Activated CD8-positive, alpha-beta memory T cell treated with anti-CD3 and anti-CD28 coated beads for 24 hours (primary cell): ENCODE results near the gene ATP6V0C.
"Not testable (repeated sequence)": the region's sequence is repeated elsewhere in the genome, so short reads cannot be mapped to it uniquely, and the experiment has no call there.

Experiments
- DNase-seq: peaks from one replicate; pipeline ENCODE4 v3.0.0-alpha.2; 2020

The ATP6V0C gene

DNA sequence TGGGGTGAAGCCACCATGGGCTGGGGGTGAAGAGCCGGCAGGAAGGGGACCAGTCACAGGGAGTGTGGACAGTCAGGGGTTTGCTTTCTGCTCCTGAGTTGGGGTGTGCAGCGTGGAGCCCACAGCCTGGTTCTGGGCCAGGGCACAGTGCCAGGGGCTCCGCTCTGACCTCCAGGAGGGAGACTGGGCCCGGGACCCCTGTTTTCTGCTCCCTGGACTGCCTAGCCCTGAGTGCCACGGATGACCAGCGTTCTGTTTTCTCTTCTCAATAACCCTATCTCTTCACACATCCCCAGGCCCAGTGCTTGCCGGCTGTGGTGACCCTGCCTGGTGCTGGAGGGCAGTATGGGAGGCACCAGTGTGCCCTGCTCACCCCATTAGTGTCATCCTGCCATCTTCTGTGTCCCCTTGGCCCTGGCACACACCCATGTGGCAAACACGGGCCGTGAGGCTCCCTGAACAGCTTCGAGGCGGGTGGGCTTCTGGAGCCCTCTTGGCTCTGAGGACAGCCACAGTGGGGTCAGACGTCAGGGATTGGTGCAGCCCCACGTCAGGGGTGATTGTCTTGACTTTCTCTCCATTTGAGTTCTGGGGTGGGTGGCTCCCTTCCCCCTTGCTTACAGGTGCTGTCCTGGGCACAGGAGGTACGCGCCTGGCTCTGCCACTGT, 16.3 kb downstream of the ATP6V0C start:
- DNase-seq, result no peak

DNA sequence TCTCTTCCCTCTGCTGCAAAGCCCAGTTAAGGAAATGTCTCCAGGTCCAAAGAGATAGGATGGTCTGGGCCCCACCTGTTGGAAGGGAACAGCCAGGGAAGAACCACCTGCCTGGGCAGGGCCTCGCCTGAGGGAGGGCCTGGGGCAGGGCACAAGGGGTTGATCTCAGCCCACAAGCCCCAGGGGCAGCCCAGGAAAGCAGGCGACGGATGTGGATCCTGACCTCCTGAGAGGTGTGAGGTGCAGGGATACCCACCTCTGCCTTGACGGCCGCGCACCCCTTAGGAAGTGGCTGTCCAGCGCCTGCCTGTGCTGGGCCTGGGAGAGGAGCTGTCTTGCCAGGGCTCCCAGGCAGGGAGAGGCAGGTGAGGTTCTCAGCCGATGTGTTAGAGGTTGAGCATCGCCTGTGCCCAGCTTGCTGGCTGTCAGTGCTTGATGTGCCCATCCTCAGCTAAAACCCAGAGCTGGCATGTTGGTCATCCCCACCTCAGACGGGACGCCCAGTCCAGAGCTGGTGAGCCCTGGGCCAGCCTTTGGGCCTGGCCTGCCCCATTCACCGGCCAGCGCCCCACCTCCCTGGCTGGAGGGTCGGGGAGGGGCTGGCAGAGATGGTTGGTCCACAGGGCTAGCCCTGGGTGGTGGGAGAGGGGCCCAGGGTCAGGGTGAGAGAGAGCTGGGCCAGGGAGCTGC, 17.0 kb downstream of the ATP6V0C start:
- DNase-seq, result no peak

DNA sequence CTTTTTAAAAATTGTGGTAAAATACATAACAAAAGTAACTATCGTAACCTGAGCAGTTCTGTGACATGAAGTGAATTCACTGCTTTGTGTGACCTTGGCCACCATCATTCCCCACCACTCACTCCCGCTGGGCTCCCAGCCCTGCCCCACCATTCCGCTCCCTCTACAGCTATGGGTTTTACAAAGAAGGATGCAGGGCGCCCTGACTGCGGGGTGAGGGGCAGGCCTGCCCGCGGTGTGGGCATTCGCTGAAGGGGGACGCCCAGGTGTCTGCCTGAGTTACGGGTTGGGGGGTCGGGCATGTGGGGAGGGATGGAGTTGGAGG, 17.6 kb downstream of the ATP6V0C start, which contains the start of gene CEMP1:
TSS of gene CEMP1 (minus strand) at position 38 of the 325 bp plus-strand sequence. CDS start 335 bp downstream, outside the sequence.
- DNase-seq, result no peak

DNA sequence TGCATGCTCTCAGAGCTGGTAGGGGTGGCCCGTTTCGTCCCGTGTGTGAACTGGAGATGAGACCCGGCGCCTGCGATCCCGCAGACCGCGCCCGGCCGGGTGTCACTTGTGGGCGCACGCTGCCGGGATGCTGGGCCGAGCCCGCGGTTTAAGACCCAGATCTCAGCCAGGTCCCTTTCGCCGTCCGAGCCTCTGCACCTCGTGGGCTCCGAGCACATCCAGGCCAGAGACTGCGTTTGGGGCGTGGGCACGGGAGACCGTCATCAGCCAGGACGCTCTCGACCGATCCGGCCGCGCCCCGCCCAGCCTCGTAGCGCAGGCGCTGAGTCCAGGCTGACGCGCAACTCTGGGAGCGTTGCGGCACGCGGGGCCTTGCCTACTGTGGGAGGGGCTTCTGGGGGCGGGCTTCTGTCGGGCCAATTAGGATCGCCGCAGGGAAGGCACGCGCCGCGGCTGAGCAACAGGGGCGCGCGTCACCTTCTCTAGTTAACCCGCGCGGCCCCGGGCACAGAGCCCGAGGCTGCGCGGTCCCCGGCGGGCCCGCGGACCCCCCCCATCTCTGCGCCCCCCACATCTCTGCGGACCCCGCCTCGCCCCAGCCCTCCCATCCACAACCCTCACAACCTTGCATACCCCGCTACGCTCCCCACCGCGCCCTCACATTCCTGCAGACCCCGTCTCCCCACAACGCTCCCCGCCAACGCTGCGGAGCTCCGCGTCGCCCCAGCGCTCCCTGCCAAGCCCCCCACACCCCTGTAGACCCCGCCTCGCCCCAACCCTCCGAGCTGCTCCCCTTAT, 18.1 kb downstream of the ATP6V0C start:
- peak; percentile 97 for DNase-seq

DNA sequence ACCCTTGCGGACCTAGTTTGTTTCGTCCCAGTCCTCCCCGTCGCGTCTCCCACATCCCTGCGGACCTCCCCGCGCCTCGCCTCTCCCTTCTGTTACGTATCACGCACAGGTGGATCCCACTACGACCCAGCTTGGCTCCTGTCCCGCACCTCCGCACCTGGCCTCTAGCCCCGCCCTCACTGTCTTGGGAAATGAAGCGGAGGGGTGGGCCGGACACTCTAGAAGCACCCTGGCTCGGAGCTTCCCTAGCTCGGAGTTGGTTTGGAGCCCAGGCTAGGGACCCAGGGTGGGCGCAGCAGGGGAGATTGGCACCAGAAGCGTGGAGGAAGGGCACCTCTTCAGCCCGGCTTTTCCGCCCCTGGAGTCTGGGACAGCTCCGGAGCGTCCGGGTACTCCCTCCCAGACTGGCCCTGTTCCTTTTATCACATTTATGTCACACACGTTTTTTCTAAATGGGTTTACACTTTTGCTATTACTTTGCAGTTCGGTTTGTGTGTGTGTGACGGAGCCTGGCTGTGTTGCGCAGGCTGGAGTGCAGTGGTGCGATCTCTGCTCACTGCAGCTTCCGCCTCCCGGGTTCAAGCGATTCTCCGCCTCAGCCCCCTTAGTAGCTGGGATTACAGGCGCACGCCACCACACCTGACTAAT, 18.9 kb downstream of the ATP6V0C start:
- DNase-seq, result peak; percentile 84

DNA sequence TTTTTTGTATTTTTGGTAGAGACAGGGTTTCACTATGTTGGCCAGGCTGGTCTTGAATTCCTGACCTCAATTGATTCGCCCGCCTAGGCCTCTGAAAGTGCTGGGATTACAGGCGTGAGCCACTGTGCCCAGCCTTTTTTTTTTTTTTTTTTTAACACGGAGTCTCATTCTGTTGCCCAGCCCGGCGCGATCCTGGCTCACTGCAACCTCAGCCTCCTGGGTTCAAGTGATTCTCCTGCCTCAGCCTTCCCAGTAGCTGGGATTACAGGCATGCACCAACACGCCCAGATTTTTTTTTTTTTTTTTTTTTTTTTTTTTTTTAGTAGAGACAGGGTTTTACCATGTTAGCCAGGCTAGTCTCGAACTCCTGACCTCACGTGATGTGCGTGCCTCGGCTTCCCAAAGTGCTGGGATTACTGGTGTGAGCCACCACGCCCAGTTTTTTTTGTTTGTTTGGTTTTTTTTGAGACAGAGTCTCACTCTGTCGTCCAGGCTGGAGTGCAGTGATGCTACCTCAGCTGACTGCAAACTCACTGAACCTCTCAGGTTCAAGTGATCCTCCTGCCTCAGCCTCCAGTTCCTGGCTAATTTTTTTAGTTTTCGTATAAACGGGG, 19.5 kb downstream of the ATP6V0C start:
- DNase-seq, result not testable (repeated sequence)

DNA sequence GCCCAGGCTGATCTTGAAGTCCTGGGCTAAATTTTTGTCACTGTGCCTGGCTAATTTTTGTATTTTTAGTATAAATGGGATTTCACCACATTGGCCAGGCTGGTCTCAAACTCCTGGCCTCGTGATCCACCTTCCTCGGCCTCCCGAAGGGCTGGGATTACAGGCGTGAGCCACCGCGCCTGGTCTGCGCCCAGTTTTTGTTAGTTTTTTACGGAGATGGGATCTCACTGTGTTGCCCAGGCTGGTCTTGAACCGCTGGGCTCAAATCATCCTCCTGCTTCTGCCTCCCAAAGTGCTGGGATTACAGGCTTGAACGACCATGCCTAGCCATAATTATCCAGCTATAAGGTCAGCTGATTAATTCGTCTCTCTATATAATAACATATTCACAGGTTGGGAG, 20.2 kb downstream of the ATP6V0C start:
- no peak for DNase-seq

DNA sequence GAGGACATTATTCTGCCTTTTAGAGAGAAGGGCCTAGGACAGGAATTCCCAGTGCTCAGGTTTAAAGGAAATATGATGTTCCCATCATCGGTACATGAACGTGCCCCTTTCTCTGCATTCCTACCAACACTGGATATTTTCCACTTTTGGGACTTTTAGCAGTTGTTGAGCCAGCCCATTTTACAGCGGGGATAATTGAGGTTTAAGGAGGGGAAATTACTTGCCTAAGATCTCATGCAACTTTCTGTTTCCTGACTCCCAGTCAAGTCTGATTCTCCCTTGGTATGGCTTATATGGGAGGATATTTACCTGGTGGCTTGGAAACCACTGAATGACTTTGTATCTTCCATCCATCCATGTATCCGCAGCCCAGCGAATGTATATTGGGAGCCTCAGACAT, 20.6 kb downstream of the ATP6V0C start:
- not testable (repeated sequence) for DNase-seq

DNA sequence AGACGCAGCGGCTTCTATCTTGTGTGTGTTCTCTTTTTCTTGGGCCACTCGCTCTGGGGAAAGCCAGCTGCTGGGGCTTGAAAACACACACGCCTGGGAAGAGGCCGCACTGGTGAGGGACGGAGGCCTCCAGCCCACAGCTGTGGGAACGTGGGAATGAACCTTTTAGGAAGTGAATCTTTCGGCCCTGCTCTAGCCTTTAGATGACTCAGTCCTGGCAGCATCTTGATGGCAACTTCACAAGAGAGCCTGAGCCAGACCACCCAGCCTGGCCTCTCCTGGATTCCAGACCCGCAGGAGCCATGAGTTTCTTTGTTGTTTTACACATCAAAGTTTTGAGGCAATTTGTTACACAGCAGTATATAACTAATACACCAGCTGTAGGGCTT, 21.9 kb downstream of the ATP6V0C start:
- no peak for DNase-seq

DNA sequence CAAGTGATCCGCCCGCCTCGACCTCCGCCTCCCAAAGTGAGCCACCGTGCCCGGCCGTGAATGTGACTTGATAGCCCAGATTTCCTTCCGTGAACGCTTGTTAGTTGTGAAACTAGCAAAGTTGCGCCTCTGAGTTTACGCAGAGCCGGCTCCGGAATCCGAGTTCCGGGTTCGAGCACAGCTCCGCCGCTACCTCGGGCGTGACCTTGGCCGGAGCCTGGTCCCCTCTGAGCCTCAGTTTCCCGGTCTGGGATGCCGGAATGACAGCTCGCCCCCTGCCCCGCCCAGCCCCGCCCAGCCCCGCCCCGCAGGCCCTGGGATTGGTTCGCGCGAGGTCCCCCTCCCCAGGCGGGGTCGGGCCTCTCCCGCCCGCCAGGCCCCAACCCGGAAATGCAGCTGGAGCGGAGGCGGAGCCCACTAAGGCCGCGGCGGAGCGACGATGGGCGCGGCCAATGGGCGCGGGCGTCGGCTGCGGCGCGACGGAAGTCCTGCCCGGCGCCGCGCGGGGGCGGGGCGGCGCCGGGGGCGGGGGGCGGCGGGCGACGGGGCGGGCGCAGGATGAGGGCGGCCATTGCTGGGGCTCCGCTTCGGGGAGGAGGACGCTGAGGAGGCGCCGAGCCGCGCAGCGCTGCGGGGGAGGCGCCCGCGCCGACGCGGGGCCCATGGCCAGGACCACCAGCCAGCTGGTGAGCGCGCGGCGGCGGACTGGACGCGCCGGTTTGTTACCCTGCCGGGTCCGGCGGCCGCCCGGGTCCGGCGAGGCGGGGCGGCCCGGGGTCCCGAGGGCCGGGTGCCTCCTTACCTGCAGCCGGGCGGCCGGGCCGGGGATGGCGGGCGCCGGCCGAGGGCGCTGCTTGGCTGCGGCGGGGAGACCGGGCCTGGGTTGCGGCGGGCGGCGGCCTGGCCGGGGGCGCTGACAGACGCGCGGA, 24.0 kb downstream of the ATP6V0C start, which contains the start of gene PDPK1:
TSS of gene PDPK1 (plus strand) at position 571 of the 929 bp plus-strand sequence. CDS start at position 663, 92 bp downstream.
- peak; percentile 94 for DNase-seq

DNA sequence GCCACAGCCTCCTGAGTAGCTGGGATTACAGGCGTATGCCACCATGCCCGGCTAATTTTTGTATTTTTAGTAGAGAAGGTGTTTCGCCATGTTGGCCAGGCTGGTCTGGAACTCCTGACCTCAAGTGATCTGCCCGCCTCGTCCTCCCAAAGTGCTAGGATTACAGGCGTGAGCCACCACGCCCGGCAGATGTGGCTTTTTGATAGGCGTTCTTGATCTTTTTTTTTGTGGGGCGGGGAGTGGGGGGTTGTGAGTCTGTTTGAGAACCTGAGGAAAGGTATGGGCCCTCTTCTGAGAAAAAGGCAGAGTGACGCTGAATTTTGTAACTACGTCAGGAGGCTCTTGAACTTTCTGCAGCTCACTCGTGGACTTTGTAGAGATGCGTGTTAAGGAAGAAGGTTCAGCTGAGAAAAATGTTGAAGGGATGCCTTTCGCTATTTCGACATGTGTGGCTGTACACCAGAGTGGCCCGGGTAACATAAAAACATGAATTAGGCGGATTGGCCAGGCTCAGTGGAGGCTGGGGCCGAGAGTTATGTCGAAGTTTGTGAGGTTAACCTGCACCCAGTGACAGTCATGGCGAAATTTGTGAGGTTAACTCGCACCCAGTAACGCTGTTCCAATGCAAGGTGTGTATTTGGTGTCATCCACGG, 25.6 kb downstream of the ATP6V0C start:
- DNase-seq, result not testable (repeated sequence)

DNA sequence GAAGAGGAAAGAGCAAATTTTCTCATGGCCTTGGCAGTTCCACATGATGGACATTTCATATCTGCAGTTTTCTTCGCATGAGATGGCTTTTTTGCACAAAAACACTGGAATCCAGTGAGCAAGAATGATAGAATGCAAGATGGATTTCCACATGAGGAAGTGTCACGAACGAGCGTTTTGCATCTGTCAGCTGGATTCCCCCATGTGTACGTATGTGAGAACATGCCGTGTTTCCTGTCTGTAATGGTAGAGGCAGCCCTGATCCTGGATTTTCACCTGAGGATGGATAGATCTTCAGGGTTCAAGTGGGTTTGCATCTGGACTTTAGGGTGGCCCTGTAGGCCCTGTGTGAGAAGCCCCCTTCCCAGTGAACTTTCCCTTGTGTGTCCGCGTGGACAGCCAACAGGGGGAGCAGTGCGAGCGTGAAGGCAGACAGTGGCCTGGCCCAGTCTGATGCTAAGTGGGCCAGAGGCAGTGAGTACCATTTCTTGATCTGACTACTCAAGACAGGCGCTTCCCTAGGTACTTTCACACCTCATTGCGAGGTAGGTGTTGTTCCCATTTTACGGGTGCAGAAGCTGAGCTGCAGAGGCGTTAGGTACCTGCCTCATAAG, 26.2 kb downstream of the ATP6V0C start:
- DNase-seq, result not testable (repeated sequence)

DNA sequence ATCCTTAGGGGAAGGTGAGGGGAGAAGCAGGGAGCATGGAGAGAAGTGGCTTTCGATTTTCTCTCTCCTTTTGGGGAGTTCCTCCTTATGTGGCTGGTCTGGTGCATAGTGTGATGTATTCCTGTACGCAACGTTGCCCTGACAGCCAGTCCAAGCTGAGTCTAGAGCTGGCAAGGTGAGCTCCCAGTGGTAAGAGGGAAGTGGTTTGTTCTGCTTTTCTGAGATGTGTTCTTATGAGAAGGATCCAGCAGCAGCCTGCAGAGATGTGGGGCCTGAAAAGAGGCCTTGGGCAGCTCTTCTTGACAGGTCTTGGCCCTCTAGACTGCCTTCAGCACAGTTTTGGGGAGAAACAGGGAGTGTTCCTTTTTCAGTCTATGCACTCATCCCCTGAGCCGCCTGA, 27.2 kb downstream of the ATP6V0C start:
- DNase-seq, result not testable (repeated sequence)

DNA sequence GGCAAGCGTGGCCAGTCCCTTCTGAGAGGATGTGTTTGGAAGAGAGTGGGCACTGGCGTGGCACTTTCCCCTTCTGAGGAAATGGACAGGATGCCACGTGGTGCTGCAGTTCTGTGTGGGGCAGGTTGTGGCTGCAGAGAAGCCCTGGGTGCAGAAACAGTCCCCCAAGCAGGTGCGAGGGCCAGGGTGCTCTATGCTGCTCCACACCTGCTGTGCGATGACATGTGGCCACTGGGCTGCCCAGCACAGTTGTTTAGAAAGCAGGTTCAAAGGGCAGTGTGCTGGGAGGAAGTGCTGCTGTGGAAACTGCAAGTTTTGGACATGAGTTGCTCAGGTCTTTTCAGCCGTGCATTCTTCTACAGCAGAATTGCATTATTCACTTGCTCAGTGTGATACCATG, 27.7 kb downstream of the ATP6V0C start:
- DNase-seq, result not testable (repeated sequence)

DNA sequence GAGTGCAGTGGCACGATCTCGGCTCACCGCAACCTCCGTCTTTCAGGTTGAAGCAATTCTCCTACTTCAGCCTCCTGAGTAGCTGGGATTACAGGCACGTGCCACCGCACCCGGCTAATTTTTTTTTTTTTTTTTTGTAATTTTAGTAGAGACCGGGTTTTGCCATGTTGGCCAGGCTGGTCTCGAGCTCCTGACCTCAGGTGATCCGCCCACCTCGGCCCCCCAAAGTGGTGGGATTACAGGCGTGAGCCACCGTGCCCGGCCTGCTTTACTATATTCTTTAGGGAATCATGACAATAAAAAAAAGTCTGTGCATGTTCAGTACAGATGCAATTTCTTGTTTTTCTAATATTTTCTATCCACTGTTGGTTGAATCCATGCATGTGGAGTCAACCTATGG, 30.0 kb downstream of the ATP6V0C start:
- not testable (repeated sequence) for DNase-seq

DNA sequence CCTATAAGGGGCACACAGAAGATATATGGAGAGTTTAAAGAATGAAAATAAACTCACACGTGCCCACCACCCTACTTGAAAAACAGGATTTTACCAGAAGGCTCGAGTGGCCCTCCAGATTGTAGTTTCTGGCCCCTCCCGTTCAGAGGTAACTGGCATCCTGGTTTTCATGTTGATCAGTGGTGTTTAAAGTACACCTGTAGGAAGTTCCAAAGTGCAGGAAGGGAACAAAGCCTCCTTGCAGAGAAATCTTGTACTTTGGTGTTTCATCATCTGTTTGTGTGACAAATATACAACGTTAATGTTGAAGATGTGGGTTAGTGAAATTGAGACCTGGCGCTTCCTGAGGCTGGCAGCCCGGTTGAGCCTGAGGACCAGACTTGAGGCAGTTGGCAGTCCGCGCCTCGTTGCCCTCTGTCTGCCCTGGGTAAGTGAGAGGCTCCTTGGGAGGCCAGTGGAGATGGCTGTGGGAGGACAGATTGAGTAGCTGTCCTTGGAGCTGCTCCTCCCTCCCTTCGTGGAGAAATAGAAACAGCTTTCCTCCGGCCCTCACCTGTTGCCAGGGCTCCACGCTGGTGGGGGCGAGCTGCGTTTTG, 36.6 kb downstream of the ATP6V0C start:
- DNase-seq, result not testable (repeated sequence)

DNA sequence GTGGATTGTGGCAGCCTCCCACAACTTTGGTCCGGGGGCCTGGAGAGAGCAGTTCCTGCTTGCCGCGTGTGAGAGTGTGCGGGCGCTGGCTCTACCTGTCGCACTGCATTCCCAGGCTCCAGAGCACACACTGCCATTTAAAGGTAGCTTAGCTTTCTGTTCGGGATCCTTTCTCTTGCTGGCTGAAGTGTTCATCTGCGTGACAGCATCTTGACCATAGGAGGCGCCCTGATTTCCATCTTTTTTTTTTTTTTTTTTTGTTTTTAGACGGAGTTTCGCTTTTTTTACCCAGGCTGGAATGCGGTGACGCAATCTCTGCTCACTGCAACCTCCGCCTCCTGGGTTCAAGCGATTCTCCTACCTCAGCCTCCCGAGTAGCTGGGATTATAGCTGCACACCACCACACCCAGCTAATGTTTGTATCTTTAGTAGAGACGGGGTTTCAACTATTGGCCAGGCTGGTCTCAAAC, 37.7 kb downstream of the ATP6V0C start:
- DNase-seq, result not testable (repeated sequence)

DNA sequence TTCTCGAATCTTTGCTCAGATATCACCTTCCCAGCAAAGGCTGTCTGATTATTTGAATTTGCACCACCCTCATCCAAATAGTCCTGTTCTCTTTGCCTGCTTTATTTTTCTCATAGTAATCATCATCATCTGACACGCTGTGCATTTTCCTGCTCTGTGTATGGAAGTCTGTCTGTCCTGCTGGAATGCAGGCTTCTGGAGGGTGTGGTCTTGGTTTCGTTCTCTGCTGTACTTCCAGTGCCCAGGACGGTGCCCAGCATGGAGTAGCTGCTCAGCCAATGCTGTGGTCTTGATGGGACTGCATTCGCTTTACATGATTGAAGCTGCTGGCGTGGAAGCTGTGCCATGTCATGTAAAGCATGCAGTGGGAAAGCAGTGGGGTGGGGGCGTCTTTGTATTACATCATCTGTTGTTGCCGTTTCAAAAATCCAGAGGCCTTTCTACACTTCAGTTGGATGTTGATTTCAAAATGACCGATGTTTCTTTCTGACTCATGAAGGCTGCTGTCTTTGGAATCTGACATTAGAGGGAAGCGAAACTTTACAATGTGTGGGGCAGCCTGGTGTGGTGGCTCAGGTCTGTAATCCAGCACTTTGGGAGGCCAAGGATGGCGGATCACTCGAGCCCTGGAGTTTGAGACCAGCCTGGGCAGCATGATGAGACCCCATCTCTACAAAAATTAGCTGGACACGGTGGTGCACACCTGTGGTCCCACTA, 41.1 kb downstream of the ATP6V0C start:
- DNase-seq, result not testable (repeated sequence)

DNA sequence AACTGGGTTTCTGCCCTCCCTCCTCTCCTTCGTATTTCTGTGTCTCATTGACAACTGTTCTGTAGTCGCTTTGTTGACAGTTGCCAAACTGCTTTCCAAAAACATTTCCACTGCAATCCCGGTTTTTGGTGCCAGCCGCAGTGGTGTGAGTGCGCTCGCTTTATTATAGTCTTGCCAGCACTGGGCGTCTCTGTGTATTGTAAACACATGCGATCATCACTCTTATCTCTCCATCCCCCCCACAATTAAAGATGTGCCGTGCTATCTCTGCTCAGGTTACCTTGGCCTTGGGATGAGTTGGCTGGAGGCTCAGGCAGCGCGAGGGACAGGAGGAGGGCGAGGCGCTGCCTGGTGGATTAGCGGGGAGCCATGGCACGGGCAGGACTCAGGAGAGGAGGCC, 43.4 kb downstream of the ATP6V0C start:
- DNase-seq, result not testable (repeated sequence)
